Cardiac muscle cell (in vitro differentiated cells and primary cell): ENCODE measurements around the gene IL17F. TPM values are rescaled to one million over a fixed set of nuclear protein-coding genes. Genes with fewer than 3 reads are reported as not detected.

ENCODE experiments used
- DNase-seq, 2 donors: peaks; one replicate each; pipeline versions ENCODE4 v3.0.0 to v3.0.0-alpha.2; 2010 to 2017; ENCODE audit warnings: low read depth in 1 of 2, low spot score in 1 of 2
- H3K27ac ChIP-seq: fragments of 200-600 bp; sonication (generic); 2 replicates; pipeline ENCODE4 v1.5.1; 2016
- H3K27me3 ChIP-seq: fragments of 200-600 bp; sonication (generic); 2 replicates; pipeline ENCODE4 v1.6.0; 2016; ENCODE audit warnings: control low read depth
- H3K36me3 ChIP-seq: fragments of 200-600 bp; sonication (generic); 2 replicates; pipeline ENCODE4 v1.5.1; 2016; ENCODE audit warnings: control low read depth
- H3K4me1 ChIP-seq: fragments of 200-600 bp; sonication (generic); 2 replicates; pipeline ENCODE4 v1.8.1; 2017; ENCODE audit warnings: low read depth, mild to moderate bottlenecking, mixed run types
- H3K4me3 ChIP-seq: fragments of 200-600 bp; sonication (generic); 2 replicates; pipeline ENCODE4 v1.5.1; 2016; ENCODE audit warnings: mild to moderate bottlenecking
- H3K9me3 ChIP-seq: fragments of 200-600 bp; sonication (generic); 2 replicates; pipeline ENCODE4 v1.5.1; 2017; ENCODE audit warnings: low read depth, mild to moderate bottlenecking, control low read depth
- polyA plus RNA-seq: library from polyadenylated mRNA; unstranded; fragments of >200 nt; fragmentation: Nextera tagmentation; extraction: Ambion mirVana; gene quantifications from 2 replicates; pipeline ENCODE4 v1.2.1, GENCODE V29; 2016
- total RNA-seq: library from RNA; depleted of rRNA; stranded (reverse); fragments of >200 nt; gene quantifications from 2 replicates; pipeline ENCODE4 v1.2.3, GENCODE V29; 2016
- TF ChIP-seq, protein P1 (sequence below): IDR thresholded peaks from 2 replicates; pipeline ENCODE4 v1.5.1; 2012; ENCODE audit warnings: low read depth, mild to moderate bottlenecking, low read length

IL17F gene
- total and polyA plus RNA-seq, 2 experiments from 2014 or later: not detected

DNA sequence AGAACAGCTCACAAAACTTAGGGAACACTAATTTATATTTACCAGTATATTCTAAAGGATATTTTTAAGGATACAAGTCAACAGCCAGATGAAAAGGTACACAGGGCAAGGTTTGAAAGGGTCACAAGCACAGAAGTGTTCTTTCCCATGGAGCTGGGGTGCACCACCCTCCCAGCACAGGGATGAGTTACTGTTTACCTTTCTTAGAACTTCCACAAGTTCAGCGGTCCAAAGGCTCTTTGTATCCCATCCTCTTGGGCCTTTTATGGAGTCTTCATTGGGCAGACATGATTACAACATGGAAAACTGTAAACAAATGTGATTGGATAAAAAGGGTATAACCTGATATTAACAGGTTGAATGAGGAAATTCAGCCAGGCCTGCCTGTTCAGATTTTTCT lies 1.1 kb upstream of the IL17F start:
- Histone ChIP-seq H3K4me3 (no peak overlapping the region), H3K36me3 (no peaks in the 10 kb centered on the region), H3K9me3 (no peaks in the 10 kb centered on the region), H3K27me3 (no peaks in the 10 kb centered on the region), H3K27ac (no peak overlapping the region), H3K4me1 (no peaks in the 10 kb centered on the region)
- no peak for DNase-seq
- TF ChIP-seq, protein P1, sequence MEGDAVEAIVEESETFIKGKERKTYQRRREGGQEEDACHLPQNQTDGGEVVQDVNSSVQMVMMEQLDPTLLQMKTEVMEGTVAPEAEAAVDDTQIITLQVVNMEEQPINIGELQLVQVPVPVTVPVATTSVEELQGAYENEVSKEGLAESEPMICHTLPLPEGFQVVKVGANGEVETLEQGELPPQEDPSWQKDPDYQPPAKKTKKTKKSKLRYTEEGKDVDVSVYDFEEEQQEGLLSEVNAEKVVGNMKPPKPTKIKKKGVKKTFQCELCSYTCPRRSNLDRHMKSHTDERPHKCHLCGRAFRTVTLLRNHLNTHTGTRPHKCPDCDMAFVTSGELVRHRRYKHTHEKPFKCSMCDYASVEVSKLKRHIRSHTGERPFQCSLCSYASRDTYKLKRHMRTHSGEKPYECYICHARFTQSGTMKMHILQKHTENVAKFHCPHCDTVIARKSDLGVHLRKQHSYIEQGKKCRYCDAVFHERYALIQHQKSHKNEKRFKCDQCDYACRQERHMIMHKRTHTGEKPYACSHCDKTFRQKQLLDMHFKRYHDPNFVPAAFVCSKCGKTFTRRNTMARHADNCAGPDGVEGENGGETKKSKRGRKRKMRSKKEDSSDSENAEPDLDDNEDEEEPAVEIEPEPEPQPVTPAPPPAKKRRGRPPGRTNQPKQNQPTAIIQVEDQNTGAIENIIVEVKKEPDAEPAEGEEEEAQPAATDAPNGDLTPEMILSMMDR: no peak

DNA sequence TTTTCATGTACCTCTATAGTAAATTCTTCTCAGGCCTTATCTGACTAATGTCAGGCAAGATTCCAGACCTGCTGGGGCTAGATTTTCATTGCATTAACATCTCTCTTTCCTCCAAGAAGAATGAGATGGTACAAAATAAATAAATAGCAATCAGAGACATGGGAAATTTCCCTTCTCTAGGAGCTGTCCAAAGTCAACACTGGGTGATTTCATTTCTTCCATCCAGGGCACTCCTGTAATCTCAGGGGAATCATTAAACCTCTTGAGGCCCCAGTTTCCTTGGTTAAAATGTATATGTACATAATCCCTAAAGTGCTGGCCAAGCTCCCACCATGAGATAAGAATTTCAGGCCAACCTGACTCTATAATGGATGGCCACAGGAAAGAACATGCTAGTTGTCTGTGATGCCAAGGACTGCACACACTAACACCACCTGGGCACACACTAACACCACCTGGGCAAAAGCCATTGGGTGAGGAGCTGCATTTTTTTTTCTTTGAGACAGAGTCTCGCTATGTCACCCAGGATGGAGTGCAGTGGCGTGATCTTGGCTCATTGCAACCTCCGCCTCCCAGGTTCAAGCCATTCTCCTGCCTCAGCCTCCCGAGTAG lies 912 bp downstream of the IL17F start:
- Histone ChIP-seq H3K9me3 (no peaks in the 10 kb centered on the region), H3K36me3 (no peaks in the 10 kb centered on the region), H3K27ac (no peak overlapping the region), H3K4me1 (no peaks in the 10 kb centered on the region), H3K4me3 (no peak overlapping the region), H3K27me3 (peaks cover 4% of the 10 kb centered on the region)
- TF ChIP-seq, protein P1: no peak
- DNase-seq: no peak

DNA sequence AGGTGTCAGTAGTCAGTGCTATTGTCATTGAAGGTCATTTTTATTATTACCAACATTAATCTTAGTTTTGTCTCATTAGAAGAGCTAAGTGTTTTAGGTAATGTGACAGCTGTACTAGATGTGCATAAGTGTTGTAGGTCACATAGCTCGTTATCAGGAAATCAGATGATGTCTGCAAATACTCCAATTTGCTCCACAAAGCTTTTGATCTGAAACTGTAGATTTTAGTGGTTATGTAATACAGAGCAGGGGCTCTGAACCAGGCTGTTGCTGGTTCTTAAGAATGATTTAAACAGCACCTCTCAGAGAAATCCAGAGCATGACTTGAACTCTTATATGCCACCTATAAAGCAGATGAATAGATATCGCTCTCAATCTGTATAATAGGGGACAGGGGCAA lies 2.5 kb downstream of the IL17F start:
- Histone ChIP-seq H3K4me3 (no peak overlapping the region), H3K27me3 (peaks cover 19% of the 10 kb centered on the region), H3K27ac (no peak overlapping the region), H3K4me1 (no peaks in the 10 kb centered on the region), H3K9me3 (no peaks in the 10 kb centered on the region), H3K36me3 (no peaks in the 10 kb centered on the region)
- TF ChIP-seq, protein P1: no peak
- no peak for DNase-seq

DNA sequence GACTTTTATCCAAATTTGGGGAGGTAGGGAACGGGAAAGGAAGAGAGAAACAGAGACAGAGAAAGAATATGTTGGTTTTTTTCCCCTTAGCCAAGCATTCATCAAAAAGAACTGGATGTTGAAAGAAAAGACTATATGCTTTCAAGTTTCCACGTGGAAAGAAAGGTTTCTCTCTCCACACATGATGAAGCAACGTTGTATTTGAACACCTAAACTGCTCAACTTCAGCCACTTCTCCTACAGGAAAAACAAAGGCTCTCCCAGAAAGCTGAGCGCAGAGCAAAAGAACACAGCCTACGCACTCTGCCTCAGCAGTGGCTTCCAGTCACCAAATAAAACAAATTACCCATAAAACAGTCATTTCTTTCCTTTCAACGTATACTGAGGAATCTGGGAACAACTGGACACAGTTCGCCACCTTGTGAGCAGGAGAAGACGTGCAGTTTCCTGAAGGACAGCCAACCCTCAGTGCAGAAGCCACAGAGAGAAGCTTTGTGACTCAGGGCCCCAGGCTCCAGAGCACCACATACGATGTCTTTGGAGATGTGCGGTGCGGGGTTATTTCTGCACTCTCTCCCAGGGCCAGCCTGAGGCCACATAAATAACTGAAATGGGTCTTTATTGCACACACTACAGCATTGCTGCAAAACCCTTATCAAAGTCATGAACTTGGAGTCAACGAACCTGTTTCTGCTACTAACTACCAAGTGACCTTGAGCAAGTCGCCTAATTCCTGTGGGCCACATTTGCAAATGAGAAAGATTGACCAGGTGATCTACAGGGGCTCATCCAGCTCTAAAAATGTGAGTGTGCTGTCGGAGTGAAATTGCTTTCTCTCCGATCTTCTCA lies 10.1 kb downstream of the IL17F start:
- TF ChIP-seq, protein P1: peak; percentile 40
- Histone ChIP-seq H3K27me3 (peaks cover 30% of the 10 kb centered on the region), H3K36me3 (no peaks in the 10 kb centered on the region), H3K27ac (no peak overlapping the region), H3K4me3 (no peak overlapping the region), H3K9me3 (no peaks in the 10 kb centered on the region), H3K4me1 (no peaks in the 10 kb centered on the region)
- DNase-seq: peak; percentile 52 to 58

DNA sequence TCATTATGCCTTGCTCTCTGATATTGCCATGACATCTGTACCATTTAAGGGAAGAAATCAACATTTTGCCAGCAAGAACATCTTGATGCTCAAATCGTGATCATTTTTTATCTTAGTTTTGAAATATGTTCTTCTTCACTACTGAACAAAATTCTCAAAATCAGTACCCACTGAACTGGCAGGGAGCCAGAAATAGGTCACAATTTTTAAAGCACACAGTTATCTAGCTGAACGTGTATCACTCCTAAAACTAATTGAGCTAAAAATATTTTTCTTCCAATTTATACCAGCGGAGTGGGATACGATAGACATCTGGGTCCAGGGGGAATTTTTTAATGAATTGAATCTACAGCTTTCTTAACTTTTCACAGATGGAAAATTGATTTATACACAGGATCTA lies 11.3 kb downstream of the IL17F start:
- H3K27ac ChIP-seq: no peak overlapping the region
- TF ChIP-seq, protein P1: no peak
- H3K9me3 ChIP-seq: no peaks in the 10 kb centered on the region
- H3K4me3 ChIP-seq: no peak overlapping the region
- H3K36me3 ChIP-seq: no peaks in the 10 kb centered on the region
- peaks cover 23% of the 10 kb centered on the region for H3K27me3 ChIP-seq
- DNase-seq: no peak
- H3K4me1 ChIP-seq: no peaks in the 10 kb centered on the region
